ENCODE data around the gene PDXK.

PDXK gene

DNA sequence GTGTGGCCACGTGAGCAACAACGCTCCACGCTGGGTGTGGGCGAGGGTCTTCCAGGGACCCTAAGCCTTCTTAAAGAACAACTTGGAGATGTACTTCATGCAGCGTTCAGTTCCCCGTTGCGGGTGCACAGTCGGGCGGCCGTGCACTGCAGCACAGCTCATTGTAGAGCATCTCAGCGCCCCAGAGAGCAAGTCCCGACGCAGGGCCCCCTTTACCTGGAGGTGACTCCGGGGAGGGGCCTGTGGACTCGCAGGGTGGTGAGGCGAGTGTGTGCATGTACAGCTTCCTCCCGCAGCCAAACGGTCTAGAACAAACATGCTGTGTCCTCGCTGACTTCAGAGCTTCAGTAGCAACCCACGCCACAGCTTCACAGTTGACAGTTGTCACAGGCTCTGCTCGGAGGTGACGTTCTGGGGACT lies 89.9 kb downstream of the PDXK start:
- no peak for DNase-seq

DNA sequence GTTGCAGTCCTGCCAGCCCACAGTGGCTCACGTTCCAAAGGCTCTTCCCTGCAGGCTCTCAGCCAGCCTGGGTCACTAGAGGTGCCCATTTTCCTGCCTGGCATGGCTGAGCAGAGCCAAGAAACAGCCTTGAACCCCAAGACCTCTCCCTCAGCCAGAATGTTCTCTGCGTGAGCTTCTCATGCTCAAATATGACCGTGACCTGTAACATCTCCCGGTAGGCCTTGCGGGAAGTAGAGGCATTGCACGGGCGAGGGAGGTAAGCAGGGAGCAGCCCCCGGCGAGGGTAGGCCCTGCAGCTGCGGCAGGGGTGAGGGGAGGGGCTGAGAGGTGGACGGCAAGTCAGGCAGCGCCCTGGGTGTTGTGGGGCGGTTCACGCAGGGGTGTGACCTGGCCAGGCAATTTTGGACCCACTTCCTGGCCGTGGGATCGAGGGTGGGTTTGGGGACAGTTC lies 90.4 kb downstream of the PDXK start:
- DNase-seq: no peak

DNA sequence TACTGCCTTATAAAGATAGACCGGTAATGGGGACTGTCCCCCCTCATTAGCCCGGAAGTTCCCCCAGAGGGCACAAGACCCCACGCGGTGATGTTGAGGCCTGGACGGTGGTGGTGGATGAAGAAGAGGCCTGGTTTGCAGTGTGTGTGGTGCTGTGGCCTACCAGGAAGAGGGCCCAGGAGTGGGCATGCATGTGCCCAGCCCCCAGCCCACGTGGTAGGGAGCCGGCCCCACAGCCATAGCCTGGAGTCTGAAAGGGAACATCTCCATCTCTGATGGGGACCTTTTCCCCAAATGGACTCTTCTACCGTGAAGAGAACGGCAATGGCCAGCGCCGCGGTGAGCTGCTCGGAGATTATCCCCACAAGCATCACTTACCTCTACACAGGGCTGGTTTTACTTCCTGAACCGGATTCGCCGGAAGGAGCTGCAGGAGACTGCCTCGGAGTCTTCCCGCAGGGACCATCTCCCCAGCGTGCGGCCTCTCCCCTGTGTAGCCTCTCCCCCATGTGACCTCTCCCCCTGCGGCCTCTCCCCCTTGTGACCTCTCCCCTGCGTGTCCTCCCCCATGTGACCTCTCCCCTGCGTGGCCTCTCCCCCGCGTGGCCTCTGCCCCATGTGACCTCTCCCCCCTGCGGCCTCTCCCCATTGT lies 91.0 kb downstream of the PDXK start:
- DNase-seq: no peak

DNA sequence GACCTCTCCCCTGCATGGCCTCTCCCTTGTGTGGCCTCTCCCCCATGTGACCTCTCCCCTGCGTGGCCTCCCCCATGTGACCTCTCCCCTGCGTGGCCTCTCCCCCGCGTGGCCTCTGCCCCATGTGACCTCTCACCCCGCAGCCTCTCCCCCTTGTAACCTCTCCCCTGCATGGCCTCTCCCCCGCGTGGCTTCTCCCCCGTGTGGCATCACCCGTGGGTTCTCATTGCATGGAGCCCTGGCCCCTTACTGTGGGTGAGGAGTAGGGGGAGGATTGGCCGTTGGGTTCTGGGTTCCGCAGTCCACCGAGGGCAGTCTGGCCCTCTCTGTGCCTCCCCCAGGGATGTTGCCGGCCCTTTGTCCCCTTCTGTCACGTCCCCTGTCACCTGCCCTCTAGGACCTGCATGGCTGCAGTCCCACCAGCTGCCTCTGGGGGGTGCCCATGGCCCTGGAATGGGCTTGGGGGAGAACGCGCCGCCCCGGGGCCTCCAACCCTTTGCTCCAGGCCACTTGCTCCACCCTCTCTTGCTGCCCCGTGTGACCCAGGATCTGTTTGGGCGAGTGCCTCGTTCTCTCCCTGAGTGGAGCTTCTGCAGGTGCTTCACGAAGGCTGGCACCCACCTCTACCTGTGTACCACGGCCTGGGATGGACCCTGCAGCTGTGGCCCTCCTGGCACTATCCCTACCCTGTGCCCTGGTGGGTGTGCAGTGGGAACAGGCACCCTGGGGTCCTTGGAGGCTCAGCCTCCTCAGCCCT lies 91.8 kb downstream of the PDXK start:
- DNase-seq: peak; percentile 64 to 86 (median 80)

DNA sequence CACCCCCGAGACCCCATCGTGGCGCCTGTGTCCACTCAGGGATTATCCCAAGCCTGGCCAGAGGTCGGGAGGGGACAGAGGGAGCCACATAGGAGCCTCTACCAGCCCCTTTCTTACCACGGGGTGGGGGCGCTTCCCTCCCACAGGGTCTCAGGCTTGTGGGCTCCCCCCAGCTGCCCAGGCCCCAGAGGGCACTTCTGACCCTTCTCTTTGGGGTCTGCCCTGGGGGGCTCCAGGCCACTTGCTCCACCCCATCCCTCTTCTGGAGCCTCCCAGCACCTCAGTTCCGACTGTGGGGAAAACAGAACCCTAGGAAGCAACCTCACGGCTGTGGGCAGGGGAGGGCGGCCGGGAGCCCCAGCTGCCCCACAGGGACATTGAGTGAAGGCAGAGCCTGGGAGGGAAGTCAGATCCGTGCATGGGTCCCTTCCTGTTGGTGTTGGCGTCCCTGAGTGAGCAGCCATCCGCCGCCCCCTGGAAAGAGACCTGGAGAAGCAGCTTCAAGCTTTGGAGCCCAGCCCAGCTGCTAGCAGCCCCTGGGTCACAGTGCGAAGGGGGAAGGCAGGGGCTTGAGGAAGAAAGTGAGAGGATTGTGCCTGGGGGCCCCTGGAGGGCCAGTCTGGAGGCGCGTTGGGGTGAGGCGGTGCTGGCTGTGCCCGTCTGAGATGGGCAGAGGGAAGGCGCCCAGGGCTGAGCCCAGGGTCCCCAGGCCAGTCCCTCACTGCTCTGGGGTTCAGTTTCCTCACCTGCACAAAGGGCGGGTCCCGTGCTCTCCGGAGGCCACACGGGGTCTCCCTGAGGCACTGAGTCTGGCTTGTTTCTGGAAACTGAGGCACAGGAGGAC lies 92.6 kb downstream of the PDXK start:
- no peak for DNase-seq

Data from T-helper 1 cell (primary cell).